ENCODE data around the gene TSPAN31.

DNA sequence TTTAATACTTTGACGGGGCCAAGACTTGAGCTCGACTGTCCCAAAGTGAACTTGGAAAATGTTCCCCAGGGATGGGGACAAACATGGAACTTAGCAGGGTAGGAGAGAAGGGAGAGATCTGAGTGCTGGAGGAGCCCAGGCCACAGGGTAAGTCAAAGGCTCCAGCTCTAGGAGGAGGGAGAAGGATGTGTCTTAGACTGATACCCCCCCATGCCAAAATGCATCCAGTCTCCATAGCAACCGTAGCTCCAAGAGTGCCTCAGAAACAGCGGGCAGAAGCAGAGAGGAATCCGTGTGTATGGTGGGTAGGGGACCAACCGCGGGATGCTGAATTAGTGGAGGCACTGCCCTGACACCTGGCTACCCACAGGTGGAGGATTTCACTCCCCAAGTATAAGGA, 5.5 kb upstream of the TSPAN31 start:
- TF ChIP-seq, protein P1, sequence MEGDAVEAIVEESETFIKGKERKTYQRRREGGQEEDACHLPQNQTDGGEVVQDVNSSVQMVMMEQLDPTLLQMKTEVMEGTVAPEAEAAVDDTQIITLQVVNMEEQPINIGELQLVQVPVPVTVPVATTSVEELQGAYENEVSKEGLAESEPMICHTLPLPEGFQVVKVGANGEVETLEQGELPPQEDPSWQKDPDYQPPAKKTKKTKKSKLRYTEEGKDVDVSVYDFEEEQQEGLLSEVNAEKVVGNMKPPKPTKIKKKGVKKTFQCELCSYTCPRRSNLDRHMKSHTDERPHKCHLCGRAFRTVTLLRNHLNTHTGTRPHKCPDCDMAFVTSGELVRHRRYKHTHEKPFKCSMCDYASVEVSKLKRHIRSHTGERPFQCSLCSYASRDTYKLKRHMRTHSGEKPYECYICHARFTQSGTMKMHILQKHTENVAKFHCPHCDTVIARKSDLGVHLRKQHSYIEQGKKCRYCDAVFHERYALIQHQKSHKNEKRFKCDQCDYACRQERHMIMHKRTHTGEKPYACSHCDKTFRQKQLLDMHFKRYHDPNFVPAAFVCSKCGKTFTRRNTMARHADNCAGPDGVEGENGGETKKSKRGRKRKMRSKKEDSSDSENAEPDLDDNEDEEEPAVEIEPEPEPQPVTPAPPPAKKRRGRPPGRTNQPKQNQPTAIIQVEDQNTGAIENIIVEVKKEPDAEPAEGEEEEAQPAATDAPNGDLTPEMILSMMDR (IDR thresholded peaks at IDR 0.05; ENCODE audit: low read length), result no peak
- no peak for TF ChIP-seq EZH2 (IDR thresholded peaks at IDR 0.05; ENCODE audit: borderline replicate concordance, low read length)
